CD4-positive, alpha-beta T cell (primary cell): Measurements from ENCODE around the gene TAF1B. TPM values are rescaled to one million over a fixed set of nuclear protein-coding genes. Genes with fewer than 3 reads are reported as not detected.
A peak's percentile ranks its signal among the peaks of the same experiment; 100 is the strongest.

Source experiments
- ATAC-seq: fragments of 200-7000 bp; cut with Tn5 transposase; one replicate; pipeline ENCODE4 v1.10.0; 2022; ENCODE audit warnings: mild to moderate bottlenecking; ENCODE audit not compliant: poor library complexity
- CTCF ChIA-PET: fragments of 350-600 bp; sonication (Branson Sonifier 250); formaldehyde crosslinking; loops from one replicate; lab custom pipeline; 2021; ENCODE audit warnings: antibody characterized with exemption, inconsistent platforms; lab: Charles Lee
- POLR2A ChIA-PET: fragments of 350-600 bp; sonication (Branson Sonifier 250); formaldehyde crosslinking; loops from one replicate; lab custom pipeline; 2021; ENCODE audit warnings: antibody characterized with exemption, inconsistent platforms; lab: Charles Lee
- DNase-seq, 14 experiments: peaks; one replicate each; pipeline ENCODE4 v3.0.0-alpha.2; 2013 to 2020; ENCODE audit warnings: mixed read lengths in 2 of 14
- H3K27ac ChIP-seq, 2 donors: one replicate each; pipeline versions ENCODE4 v1.5.1 to v1.7.0; 2013; ENCODE audit warnings: low read length in 2 of 2, low read depth in 1 of 2, mild to moderate bottlenecking in 1 of 2
- H3K27me3 ChIP-seq, 2 experiments: 1 replicate in 1 of 2; 2 replicates in 1 of 2; pipeline versions ENCODE4 v1.6.1 to v1.7.0; 2013; ENCODE audit warnings: low read length in 2 of 2, control low read depth in 1 of 2, mild to moderate bottlenecking in 1 of 2, moderate library complexity in 1 of 2; ENCODE audit not compliant: insufficient read depth in 2 of 2, control insufficient read depth in 1 of 2
- H3K36me3 ChIP-seq: one replicate; pipeline ENCODE4 v1.6.1; 2013; ENCODE audit warnings: low read length, control low read depth; ENCODE audit not compliant: insufficient read depth
- H3K4me1 ChIP-seq: one replicate; pipeline ENCODE4 v1.6.1; 2013; ENCODE audit warnings: low read length, control low read depth; ENCODE audit not compliant: insufficient read depth
- H3K4me3 ChIP-seq: one replicate; pipeline ENCODE4 v1.5.1; 2013; ENCODE audit warnings: mild to moderate bottlenecking, low read length, moderate library complexity
- H3K9me3 ChIP-seq, 2 experiments: 1 replicate in 1 of 2; 2 replicates in 1 of 2; pipeline versions ENCODE4 v1.6.1 to v1.7.0; 2013; ENCODE audit warnings: low read length in 2 of 2, mild to moderate bottlenecking in 2 of 2, control low read depth in 1 of 2, moderate library complexity in 1 of 2; ENCODE audit not compliant: control insufficient read depth in 1 of 2, insufficient read depth in 1 of 2
- H3K27ac Mint-ChIP-seq: one replicate; pipeline ENCODE4 v1.8.0; 2020; ENCODE audit warnings: mixed read lengths
- H3K27me3 Mint-ChIP-seq: one replicate; pipeline ENCODE4 v1.8.0; 2021; ENCODE audit warnings: mixed read lengths
- H3K36me3 Mint-ChIP-seq: one replicate; pipeline ENCODE4 v1.8.0; 2021; ENCODE audit warnings: low read depth, mixed read lengths
- H3K4me1 Mint-ChIP-seq: one replicate; pipeline ENCODE4 v1.8.0; 2021; ENCODE audit warnings: low read depth, mixed read lengths
- H3K4me3 Mint-ChIP-seq: one replicate; pipeline ENCODE4 v1.8.0; 2020; ENCODE audit warnings: mild to moderate bottlenecking, mixed read lengths
- H3K9me3 Mint-ChIP-seq: one replicate; pipeline ENCODE4 v1.8.0; 2020; ENCODE audit warnings: mixed read lengths
- intact Hi-C, 2 experiments: fragments of 100-400 bp; cut with DNase I in 1 of 2; cut with micrococcal nuclease in 1 of 2; formaldehyde crosslinking; loops; one replicate each; pipeline versions ENCODE4 v1.15.1 to v1.9.0; 2023 to 2025; cut with DNase I, micrococcal nuclease
- total RNA-seq, 174 experiments: library from RNA in 2 of 174; stranded (reverse) in 2 of 174; gene quantifications; one replicate each; pipeline ENCODE4 v1.2.3 and lab custom pipeline; 2021 to 2026
- TF ChIP-seq, protein P1 (sequence below): fragments of 200-600 bp; IDR thresholded peaks from one replicate; pipeline ENCODE4 v1.8.0; 2022; ENCODE audit warnings: antibody characterized with exemption, mild to moderate bottlenecking

Gene TAF1B
- total RNA-seq, 2 experiments from 2014 or later = 9.9 to 10.8 TPM

DNA sequence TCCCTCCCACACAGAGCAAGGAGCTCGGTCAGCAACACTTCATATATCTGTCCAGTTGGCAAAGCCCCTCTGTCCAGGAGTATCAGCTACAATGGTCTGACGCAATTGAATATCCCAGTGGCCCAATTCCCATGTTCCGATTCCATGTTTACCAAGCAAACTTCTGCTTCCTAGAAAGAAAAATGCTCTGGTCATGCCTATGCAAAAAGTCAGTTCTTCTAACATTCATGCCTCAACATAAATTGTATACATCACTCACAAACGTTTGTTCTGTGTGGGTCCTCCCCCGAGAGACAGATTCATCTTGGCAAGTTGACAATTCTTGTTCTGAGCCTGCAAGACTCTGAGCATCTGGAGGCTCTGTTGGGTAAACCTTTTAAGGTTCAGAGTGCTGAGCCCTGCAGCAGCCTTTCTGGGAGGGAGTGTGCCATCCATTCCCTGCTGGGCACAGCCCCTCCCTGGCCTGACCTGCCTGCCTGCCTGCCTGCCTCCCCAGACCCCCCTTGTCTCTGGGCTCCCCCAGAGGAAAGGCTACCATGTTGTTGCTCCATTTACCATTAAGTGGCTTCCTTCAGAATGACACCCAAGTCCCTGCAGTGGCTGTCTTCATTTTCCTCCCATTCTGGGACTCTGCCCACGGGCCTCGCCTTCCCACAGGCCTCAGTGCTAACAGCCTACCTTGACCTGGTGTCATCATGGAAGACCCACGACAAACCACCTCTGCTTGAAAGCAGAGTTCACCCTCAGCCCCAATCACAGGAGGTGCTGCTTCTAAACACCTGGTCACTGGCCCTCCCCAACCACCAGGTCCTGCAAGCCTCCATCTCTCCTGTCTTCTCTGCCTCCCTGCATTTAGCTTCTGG lies 37.6 kb upstream of the TAF1B start:
- ChIA-PET POLR2A (interaction anchor here (1.1 kb wide), 1 partner anchor 238 kb away, joined by 3 read pairs; no protein-coding TSS in a partner anchor), CTCF (interaction anchor here (2.3 kb wide), 1 partner anchor 8 kb away, joined by 7 read pairs; no protein-coding TSS in a partner anchor)
- peaks cover 22% of the 10 kb centered on the region for H3K4me1 ChIP-seq
- H3K27me3 Mint-ChIP-seq = no peaks in the 10 kb centered on the region
- H3K27me3 ChIP-seq = no peaks in the 10 kb centered on the region
- no peaks in the 10 kb centered on the region for H3K36me3 ChIP-seq
- no peaks in the 10 kb centered on the region for H3K9me3 ChIP-seq
- TF ChIP-seq, protein P1, sequence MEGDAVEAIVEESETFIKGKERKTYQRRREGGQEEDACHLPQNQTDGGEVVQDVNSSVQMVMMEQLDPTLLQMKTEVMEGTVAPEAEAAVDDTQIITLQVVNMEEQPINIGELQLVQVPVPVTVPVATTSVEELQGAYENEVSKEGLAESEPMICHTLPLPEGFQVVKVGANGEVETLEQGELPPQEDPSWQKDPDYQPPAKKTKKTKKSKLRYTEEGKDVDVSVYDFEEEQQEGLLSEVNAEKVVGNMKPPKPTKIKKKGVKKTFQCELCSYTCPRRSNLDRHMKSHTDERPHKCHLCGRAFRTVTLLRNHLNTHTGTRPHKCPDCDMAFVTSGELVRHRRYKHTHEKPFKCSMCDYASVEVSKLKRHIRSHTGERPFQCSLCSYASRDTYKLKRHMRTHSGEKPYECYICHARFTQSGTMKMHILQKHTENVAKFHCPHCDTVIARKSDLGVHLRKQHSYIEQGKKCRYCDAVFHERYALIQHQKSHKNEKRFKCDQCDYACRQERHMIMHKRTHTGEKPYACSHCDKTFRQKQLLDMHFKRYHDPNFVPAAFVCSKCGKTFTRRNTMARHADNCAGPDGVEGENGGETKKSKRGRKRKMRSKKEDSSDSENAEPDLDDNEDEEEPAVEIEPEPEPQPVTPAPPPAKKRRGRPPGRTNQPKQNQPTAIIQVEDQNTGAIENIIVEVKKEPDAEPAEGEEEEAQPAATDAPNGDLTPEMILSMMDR = no peak
- H3K4me1 Mint-ChIP-seq = no peaks in the 10 kb centered on the region
- H3K27ac ChIP-seq = no peak overlapping the region
- intact Hi-C loops = no loop called here
- H3K4me3 ChIP-seq = no peak overlapping the region
- no peak overlapping the region for H3K27ac Mint-ChIP-seq
- no peak overlapping the region for H3K4me3 Mint-ChIP-seq
- no peaks in the 10 kb centered on the region for H3K36me3 Mint-ChIP-seq
- peak in 1 of 14 experiments; percentile 10 for DNase-seq
- no peaks in the 10 kb centered on the region for H3K9me3 Mint-ChIP-seq
- no peak for ATAC-seq

DNA sequence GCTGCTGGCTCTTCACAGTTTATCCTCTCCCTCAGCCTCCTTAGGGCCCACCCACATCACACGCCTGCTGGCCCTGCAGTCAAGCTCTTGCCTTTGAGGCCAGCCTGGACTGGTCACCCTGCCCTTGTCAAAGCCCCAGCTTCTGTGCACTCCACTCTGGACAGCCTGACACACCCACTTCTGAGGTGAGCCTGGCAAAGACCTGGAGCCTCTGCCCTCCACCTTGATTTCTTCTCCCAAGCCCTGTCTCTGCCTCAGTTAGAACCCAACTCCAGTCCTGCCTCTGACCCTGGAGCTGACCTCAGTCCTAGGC lies 37.0 kb upstream of the TAF1B start:
- ATAC-seq (no peak), DNase-seq (no peak)
- Histone ChIP-seq H3K36me3 (no peaks in the 10 kb centered on the region), H3K4me3 (no peak overlapping the region), H3K9me3 (no peaks in the 10 kb centered on the region), H3K27me3 (no peaks in the 10 kb centered on the region), H3K4me1 (peaks cover 16% of the 10 kb centered on the region), H3K27ac (no peak overlapping the region)
- no peak overlapping the region for H3K27ac Mint-ChIP-seq
- H3K9me3 Mint-ChIP-seq = no peaks in the 10 kb centered on the region
- ChIA-PET POLR2A (interaction anchor here (1.1 kb wide), 1 partner anchor 238 kb away, joined by 3 read pairs; no protein-coding TSS in a partner anchor), CTCF (no interaction called here)
- no peaks in the 10 kb centered on the region for H3K36me3 Mint-ChIP-seq
- intact Hi-C loops = no loop called here
- TF ChIP-seq, protein P1 = no peak
- no peak overlapping the region for H3K4me3 Mint-ChIP-seq
- no peaks in the 10 kb centered on the region for H3K27me3 Mint-ChIP-seq
- no peaks in the 10 kb centered on the region for H3K4me1 Mint-ChIP-seq

DNA sequence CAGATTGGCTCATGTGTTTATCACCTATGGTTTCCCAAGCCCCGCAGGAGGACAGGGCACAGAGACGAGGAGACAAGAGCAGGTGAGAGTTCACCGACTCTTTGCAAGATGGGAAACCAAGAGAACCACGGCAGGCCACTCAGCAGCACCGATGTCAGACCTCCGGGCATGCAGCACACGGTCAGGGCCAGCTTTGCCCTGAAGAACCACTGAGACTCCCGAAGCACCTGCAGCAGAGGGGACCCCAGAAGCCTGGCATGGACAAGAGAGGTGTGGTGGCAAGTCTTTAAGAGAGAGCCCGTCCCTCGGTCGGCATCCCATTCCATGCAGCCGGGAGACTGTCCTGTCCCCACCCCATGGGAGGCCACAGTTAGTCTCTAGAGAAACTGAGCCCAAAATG lies 36.6 kb upstream of the TAF1B start:
- Mint-ChIP-seq H3K27ac (no peak overlapping the region), H3K36me3 (no peaks in the 10 kb centered on the region), H3K4me3 (no peak overlapping the region), H3K9me3 (no peaks in the 10 kb centered on the region), H3K4me1 (no peaks in the 10 kb centered on the region), H3K27me3 (no peaks in the 10 kb centered on the region)
- intact Hi-C loops = no loop called here
- no peak for ATAC-seq
- Histone ChIP-seq H3K9me3 (no peaks in the 10 kb centered on the region), H3K4me1 (peaks cover 12% of the 10 kb centered on the region), H3K4me3 (no peak overlapping the region), H3K27ac (no peak overlapping the region), H3K36me3 (no peaks in the 10 kb centered on the region), H3K27me3 (no peaks in the 10 kb centered on the region)
- ChIA-PET CTCF (no interaction called here), POLR2A (interaction anchor here (1.1 kb wide), 1 partner anchor 237 kb away, joined by 3 read pairs; no protein-coding TSS in a partner anchor)
- TF ChIP-seq, protein P1 = no peak
- peak in 1 of 14 experiments; percentile 22 for DNase-seq
